Endothelial cell of umbilical vein (primary cell): Measurements from ENCODE around the gene AGT. TPM values are rescaled to one million over a fixed set of nuclear protein-coding genes. Genes with fewer than 3 reads are reported as not detected.

ENCODE experiments used
- BruUV-seq: library from RNA; stranded (reverse); fragments of 400-500 nt; replicated peaks from 2 replicates; lab custom pipeline; 2021; lab: Mats Ljungman, UMichigan
- CTCF ChIA-PET: fragments of 300-600, 350-600 bp; sonication (Branson Sonifier 250); formaldehyde crosslinking; loops from one replicate; lab custom pipeline; 2021; ENCODE audit warnings: antibody characterized with exemption, inconsistent platforms; lab: Charles Lee
- POLR2A ChIA-PET: fragments of 300-600, 350-600 bp; sonication (Branson Sonifier 250); formaldehyde crosslinking; loops from one replicate; lab custom pipeline; 2021; ENCODE audit warnings: antibody characterized with exemption, inconsistent platforms; lab: Charles Lee
- DNase-seq: peaks from one replicate; pipeline ENCODE4 v3.0.0-alpha.2; 2011; ENCODE audit warnings: low read depth, low spot score
- FAIRE-seq: peaks from 2 replicates; lab custom pipeline; 2011; peaks lifted over from hg19 to GRCh38; lab: Jason Lieb, UNC
- H2AFZ ChIP-seq: 2 replicates; pipeline ENCODE4 v1.6.0; 2012; ENCODE audit warnings: low read depth, low read length, control low read depth, inconsistent platforms
- H3K27ac ChIP-seq: 2 replicates; pipeline ENCODE4 v1.5.1; 2011; ENCODE audit warnings: low read depth, mild to moderate bottlenecking, control low read depth, low read length, moderate library complexity; ENCODE audit not compliant: insufficient read depth
- H3K27me3 ChIP-seq, 2 experiments: 2 replicates each; pipeline versions ENCODE4 v1.6.0 to v1.6.1; 2011; ENCODE audit warnings: low read length in 2 of 2, mixed read lengths in 1 of 2; ENCODE audit not compliant: control insufficient read depth in 2 of 2, insufficient read depth in 2 of 2
- H3K36me3 ChIP-seq, 2 experiments: 2 replicates in 1 of 2; 3 replicates in 1 of 2; pipeline ENCODE4 v1.5.1; 2011; ENCODE audit warnings: low read length in 2 of 2, mild to moderate bottlenecking in 1 of 2, moderate library complexity in 1 of 2; ENCODE audit not compliant: control insufficient read depth in 2 of 2, insufficient read depth in 2 of 2; ENCODE audit errors: extremely low read depth in 1 of 2
- H3K4me1 ChIP-seq: 3 replicates; pipeline ENCODE4 v1.5.1; 2011; ENCODE audit warnings: mild to moderate bottlenecking, low read length; ENCODE audit not compliant: control insufficient read depth, insufficient read depth; ENCODE audit errors: extremely low read depth
- H3K4me2 ChIP-seq: 2 replicates; pipeline ENCODE4 v1.6.1; 2011; ENCODE audit warnings: low read length, control low read depth, mixed read lengths; ENCODE audit not compliant: insufficient read depth
- H3K4me3 ChIP-seq, 3 experiments: fragments of 200-600 bp in 1 of 3; sonication (generic), shearing (Covaris generic) in 1 of 3; replicated peaks in 1 of 3; 2 replicates each; pipeline ENCODE4 v1.5.1; 2011 to 2016; ENCODE audit warnings: control low read depth in 3 of 3, low read length in 3 of 3, mild to moderate bottlenecking in 2 of 3, inconsistent platforms in 1 of 3, low read depth in 1 of 3, moderate library complexity in 1 of 3; ENCODE audit not compliant: insufficient read depth in 1 of 3
- H3K79me2 ChIP-seq: 2 replicates; pipeline ENCODE4 v1.6.0; 2012; ENCODE audit warnings: low read length, inconsistent platforms; ENCODE audit not compliant: control insufficient read depth, insufficient read depth
- H3K9ac ChIP-seq: replicated peaks from 2 replicates; pipeline ENCODE3; 2011; ENCODE audit warnings: low read length, control low read depth; ENCODE audit not compliant: insufficient read depth; ENCODE audit errors: extremely low read depth
- H3K9me1 ChIP-seq: replicated peaks from 3 replicates; pipeline ENCODE4 v1.6.0; 2011; ENCODE audit warnings: mild to moderate bottlenecking, low read length; ENCODE audit not compliant: control insufficient read depth, insufficient read depth; ENCODE audit errors: extremely low read depth
- H3K9me3 ChIP-seq: replicated peaks from 2 replicates; pipeline ENCODE4 v1.5.1; 2012; ENCODE audit warnings: low read length, inconsistent platforms; ENCODE audit not compliant: control insufficient read depth, insufficient read depth
- H4K20me1 ChIP-seq: replicated peaks from 2 replicates; pipeline ENCODE3; 2011; ENCODE audit warnings: mild to moderate bottlenecking, low read length; ENCODE audit not compliant: control insufficient read depth, insufficient read depth; ENCODE audit errors: extremely low read depth
- EZH2 ChIP-seq: IDR thresholded peaks from 2 replicates; pipeline ENCODE4 v1.6.1; 2012; ENCODE audit warnings: borderline replicate concordance, low read depth, mild to moderate bottlenecking, moderate library complexity, low read length, inconsistent platforms; ENCODE audit not compliant: severe bottlenecking
- FOS ChIP-seq: IDR thresholded peaks from 2 replicates; pipeline ENCODE4 v1.6.1; 2011; ENCODE audit warnings: mild to moderate bottlenecking, low read length, moderate library complexity, borderline replicate concordance; ENCODE audit not compliant: insufficient read depth
- GATA2 ChIP-seq: IDR thresholded peaks from 2 replicates; pipeline ENCODE4 v1.7.0; 2011; ENCODE audit warnings: low read depth, mild to moderate bottlenecking, moderate library complexity, mixed read lengths, low read length; ENCODE audit not compliant: insufficient read length, insufficient read depth
- JUN ChIP-seq: IDR thresholded peaks from 2 replicates; pipeline ENCODE4 v1.6.1; 2011; ENCODE audit warnings: borderline replicate concordance, low read depth; ENCODE audit not compliant: insufficient read length, insufficient read depth
- MAX ChIP-seq: IDR thresholded peaks from 2 replicates; pipeline ENCODE4 v1.6.1; 2011; ENCODE audit not compliant: insufficient read depth, insufficient read length
- MYC ChIP-seq: IDR thresholded peaks from one replicate; pipeline ENCODE4 v1.6.1; 2011; ENCODE audit warnings: mild to moderate bottlenecking, low read depth, low read length
- POLR2A ChIP-seq: IDR thresholded peaks from 2 replicates; pipeline ENCODE4 v1.6.1; 2012; ENCODE audit warnings: low read depth, mild to moderate bottlenecking, control low read depth, low read length
- POLR2AphosphoS5 ChIP-seq: IDR thresholded peaks from 2 replicates; pipeline ENCODE4 v1.6.1; 2012; ENCODE audit warnings: low read depth, mild to moderate bottlenecking, control low read depth, low read length, moderate library complexity; ENCODE audit not compliant: insufficient read depth
- dilution Hi-C: fragments of 300-500 bp; cut with MboI; formaldehyde crosslinking; loops from one replicate; pipeline ENCODE4 v1.15.0; 2019; ENCODE audit warnings: low sequenced_read_pairs; ENCODE audit not compliant: extremely low pct_ligation_motif_present
- intact Hi-C: fragments of 100-400 bp; cut with micrococcal nuclease; formaldehyde crosslinking; loops from one replicate; pipeline ENCODE4 v1.10.0; 2022
- polyA plus RNA-seq, 4 experiments: library from polyadenylated mRNA; depleted of rRNA in 3 of 4; stranded (reverse) in 3 of 4; unstranded in 1 of 4; fragments of >200 nt; gene quantifications; 2 replicates each; pipeline versions ENCODE4 v1.2.1 to v1.2.3, GENCODE V29; 2011 to 2012; ENCODE audit warnings: missing spikeins in 1 of 4
- total RNA-seq: library from RNA; stranded (reverse); gene quantifications from 2 replicates; pipeline ENCODE4 v1.2.3, GENCODE V29; 2021
- TF ChIP-seq, protein P1 (sequence below), 2 donors: IDR thresholded peaks; 1 replicate in 1 of 2; 2 replicates in 1 of 2; pipeline ENCODE4 v1.5.1; 2011; ENCODE audit warnings: low read length in 2 of 2, mild to moderate bottlenecking in 2 of 2, moderate library complexity in 2 of 2, control low read depth in 1 of 2, inconsistent platforms in 1 of 2, low read depth in 1 of 2; ENCODE audit not compliant: insufficient read depth in 1 of 2; ENCODE audit errors: extremely low read depth in 1 of 2

Gene AGT
- total and polyA plus RNA-seq, 2 donors (not counting 3 experiments of a cell fraction or from before 2014, with no cell fraction given): not detected

DNA sequence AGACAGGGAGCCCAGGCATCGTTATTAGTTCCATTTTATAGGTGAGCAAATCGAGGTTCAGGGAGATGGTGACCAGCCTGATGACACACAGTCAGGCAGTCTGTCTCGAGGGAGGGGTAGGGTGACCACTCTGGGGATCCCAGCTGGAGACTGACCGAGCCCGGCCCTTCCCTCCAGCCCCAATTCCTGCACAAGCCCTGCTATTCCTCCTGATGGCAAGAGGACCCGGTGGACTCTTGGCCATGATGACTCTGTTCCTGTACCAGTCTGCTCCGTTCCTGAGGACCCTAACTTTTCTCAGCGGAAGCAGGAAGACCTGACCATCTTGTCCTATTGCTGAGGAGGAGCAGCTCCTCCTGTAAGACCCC lies 391 bp downstream of the AGT start:
- FAIRE-seq (no peak), DNase-seq (no peak)
- no peaks in the 10 kb centered on the region for H3K27me3 ChIP-seq
- no peaks in the 10 kb centered on the region for H4K20me1 ChIP-seq
- H3K4me1 ChIP-seq: no peaks in the 10 kb centered on the region
- CTCF ChIA-PET: no interaction called here
- no peak overlapping the region for H2AFZ ChIP-seq
- no peaks in the 10 kb centered on the region for H3K9me1 ChIP-seq
- POLR2A ChIA-PET: no interaction called here
- no peak overlapping the region for H3K9ac ChIP-seq
- no peak for TF ChIP-seq GATA2
- TF ChIP-seq, protein P1, sequence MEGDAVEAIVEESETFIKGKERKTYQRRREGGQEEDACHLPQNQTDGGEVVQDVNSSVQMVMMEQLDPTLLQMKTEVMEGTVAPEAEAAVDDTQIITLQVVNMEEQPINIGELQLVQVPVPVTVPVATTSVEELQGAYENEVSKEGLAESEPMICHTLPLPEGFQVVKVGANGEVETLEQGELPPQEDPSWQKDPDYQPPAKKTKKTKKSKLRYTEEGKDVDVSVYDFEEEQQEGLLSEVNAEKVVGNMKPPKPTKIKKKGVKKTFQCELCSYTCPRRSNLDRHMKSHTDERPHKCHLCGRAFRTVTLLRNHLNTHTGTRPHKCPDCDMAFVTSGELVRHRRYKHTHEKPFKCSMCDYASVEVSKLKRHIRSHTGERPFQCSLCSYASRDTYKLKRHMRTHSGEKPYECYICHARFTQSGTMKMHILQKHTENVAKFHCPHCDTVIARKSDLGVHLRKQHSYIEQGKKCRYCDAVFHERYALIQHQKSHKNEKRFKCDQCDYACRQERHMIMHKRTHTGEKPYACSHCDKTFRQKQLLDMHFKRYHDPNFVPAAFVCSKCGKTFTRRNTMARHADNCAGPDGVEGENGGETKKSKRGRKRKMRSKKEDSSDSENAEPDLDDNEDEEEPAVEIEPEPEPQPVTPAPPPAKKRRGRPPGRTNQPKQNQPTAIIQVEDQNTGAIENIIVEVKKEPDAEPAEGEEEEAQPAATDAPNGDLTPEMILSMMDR (IDR thresholded peaks at IDR 0.05; ENCODE audit: extremely low read depth in 1 of 2, insufficient read depth in 1 of 2, low read depth in 1 of 2, low read length in 2 of 2): no peak
- TF ChIP-seq JUN: no peak
- no peak for TF ChIP-seq MAX
- no peak for TF ChIP-seq POLR2A
- no peak for TF ChIP-seq FOS
- no peak for TF ChIP-seq EZH2
- TF ChIP-seq MYC: no peak
- no peak for TF ChIP-seq POLR2AphosphoS5
- dilution Hi-C loops: no loop called here
- intact Hi-C loops: no loop called here
- H3K79me2 ChIP-seq: no peaks in the 10 kb centered on the region
- no peak overlapping the region for H3K4me2 ChIP-seq
- BruUV-seq: no TSS peak
- no peaks in the 10 kb centered on the region for H3K9me3 ChIP-seq
- no peak overlapping the region for H3K27ac ChIP-seq
- H3K36me3 ChIP-seq: no peaks in the 10 kb centered on the region
- H3K4me3 ChIP-seq: no peak overlapping the region
